Nephron progenitor cell (in vitro differentiated cells): ENCODE measurements around the gene ROS1.

Source experiments
- DNase-seq: peaks from one replicate; pipeline ENCODE4 v3.0.0; 2021
- H3K27ac Mint-ChIP-seq: 2 replicates; pipeline ENCODE4 v1.8.0; 2021; ENCODE audit warnings: mild to moderate bottlenecking, moderate library complexity, mixed read lengths
- H3K27me3 Mint-ChIP-seq: 2 replicates; pipeline ENCODE4 v1.8.0; 2021; ENCODE audit warnings: mild to moderate bottlenecking, low read depth, mixed read lengths; ENCODE audit not compliant: poor library complexity
- H3K36me3 Mint-ChIP-seq: 2 replicates; pipeline ENCODE4 v1.8.0; 2021; ENCODE audit warnings: low read depth, mixed read lengths
- H3K4me1 Mint-ChIP-seq: 2 replicates; pipeline ENCODE4 v1.8.0; 2021; ENCODE audit warnings: mixed read lengths
- H3K4me3 Mint-ChIP-seq: 2 replicates; pipeline ENCODE4 v1.8.0; 2021; ENCODE audit warnings: mild to moderate bottlenecking, moderate library complexity, mixed read lengths
- H3K9me3 Mint-ChIP-seq: 2 replicates; pipeline ENCODE4 v1.8.0; 2021; ENCODE audit warnings: mild to moderate bottlenecking, moderate library complexity, mixed read lengths
- CTCF ChIP-seq: fragments of 200-600 bp; sonication (generic); IDR thresholded peaks from 2 replicates; pipeline ENCODE4 v1.5.0; 2021; ENCODE audit warnings: antibody characterized with exemption

Gene ROS1

GRCh38 chr6:117270843-117271507, 154.8 kb downstream of the ROS1 start:
- no peak for TF ChIP-seq CTCF
- Mint-ChIP-seq H3K27me3 (peaks cover 99% of the 10 kb centered on the region), H3K36me3 (no peaks in the 10 kb centered on the region), H3K4me1 (peaks cover 10% of the 10 kb centered on the region), H3K4me3 (no peak overlapping the region), H3K9me3 (no peaks in the 10 kb centered on the region), H3K27ac (no peak overlapping the region)
- DNase-seq, result no peak

GRCh38 chr6:117270055-117270842, 155.5 kb downstream of the ROS1 start:
- Mint-ChIP-seq H3K27ac (no peak overlapping the region), H3K27me3 (peaks cover 99% of the 10 kb centered on the region), H3K4me1 (peaks cover 12% of the 10 kb centered on the region), H3K9me3 (no peaks in the 10 kb centered on the region), H3K36me3 (no peaks in the 10 kb centered on the region), H3K4me3 (peak overlapping the region; percentile 69)
- DNase-seq, result peak; percentile 65
- TF ChIP-seq CTCF, result no peak

GRCh38 chr6:117269638-117270054, 156.1 kb downstream of the ROS1 start:
- Mint-ChIP-seq H3K9me3 (no peaks in the 10 kb centered on the region), H3K27me3 (peaks cover 99% of the 10 kb centered on the region), H3K27ac (no peak overlapping the region), H3K36me3 (no peaks in the 10 kb centered on the region), H3K4me3 (peak overlapping the region; percentile 69), H3K4me1 (peaks cover 18% of the 10 kb centered on the region)
- DNase-seq, result no peak
- no peak for TF ChIP-seq CTCF

GRCh38 chr6:117268924-117269323, 156.8 kb downstream of the ROS1 start:
- no peak overlapping the region for H3K4me3 Mint-ChIP-seq
- no peaks in the 10 kb centered on the region for H3K36me3 Mint-ChIP-seq
- H3K27ac Mint-ChIP-seq, result no peak overlapping the region
- no peak for TF ChIP-seq CTCF
- peaks cover 21% of the 10 kb centered on the region for H3K4me1 Mint-ChIP-seq
- H3K9me3 Mint-ChIP-seq, result no peaks in the 10 kb centered on the region
- DNase-seq, result no peak
- peaks cover 99% of the 10 kb centered on the region for H3K27me3 Mint-ChIP-seq

- no peak overlapping the region for H3K4me3 Mint-ChIP-seq
- H3K36me3 Mint-ChIP-seq, result no peaks in the 10 kb centered on the region
- H3K9me3 Mint-ChIP-seq, result no peaks in the 10 kb centered on the region
- peak; percentile 21 for DNase-seq
- H3K4me1 Mint-ChIP-seq, result peaks cover 21% of the 10 kb centered on the region
- TF ChIP-seq CTCF, result peak; percentile 27
- no peak overlapping the region for H3K27ac Mint-ChIP-seq
- H3K27me3 Mint-ChIP-seq, result peaks cover 99% of the 10 kb centered on the region
Measured at GRCh38 chr6:117267766-117268534, 157.8 kb downstream of the ROS1 start.
